Ovary (tissue), 9 donors: ENCODE measurements around the gene PPP4C. TPM values are rescaled to one million over a fixed set of nuclear protein-coding genes. Genes with fewer than 3 reads are reported as not detected.

ENCODE experiments used
- DNase-seq, 5 donors: peaks; one replicate each; pipeline ENCODE4 v3.0.0-alpha.2; 2019 to 2020
- H3K27ac ChIP-seq, 2 donors: fragments of 200-600 bp; one replicate each; pipeline versions ENCODE4 v1.5.1 to v1.8.0; 2019 to 2022
- H3K27me3 ChIP-seq: fragments of 200-600 bp; one replicate; pipeline ENCODE4 v1.8.0; 2022
- H3K36me3 ChIP-seq: fragments of 200-600 bp; sonication (generic); one replicate; pipeline ENCODE4 v1.5.1; 2019
- H3K4me1 ChIP-seq: one replicate; pipeline ENCODE4 v1.8.1; 2013; ENCODE audit warnings: mild to moderate bottlenecking, moderate library complexity; ENCODE audit not compliant: insufficient read depth
- H3K4me3 ChIP-seq: fragments of 200-600 bp; sonication (generic); one replicate; pipeline ENCODE4 v1.5.1; 2017
- H3K9me3 ChIP-seq, 2 donors: fragments of 200-600 bp in 1 of 2; sonication (generic) in 1 of 2; one replicate each; pipeline versions ENCODE4 v1.5.1 to v1.8.1; 2013 to 2019; ENCODE audit warnings: mild to moderate bottlenecking in 1 of 2, moderate library complexity in 1 of 2
- EP300 ChIP-seq: sonication (generic); formaldehyde crosslinking; IDR thresholded peaks from one replicate; pipeline ENCODE4 v1.6.1; 2017; ENCODE audit warnings: antibody characterized with exemption
- POLR2A ChIP-seq: fragments of 450-650 bp; IDR thresholded peaks from one replicate; pipeline ENCODE4 v1.6.1; 2017; ENCODE audit warnings: antibody characterized with exemption, mild to moderate bottlenecking, moderate library complexity
- WGBS, 3 donors: extraction: QIAGEN DNeasy Blood & Tissue Kit in 1 of 3; methylation state at CpG; one replicate each; pipeline versions ENCODE4 v1.1.5 to v1.1.7; 2013 to 2017; 5-methylcytosine and 5-hydroxymethylcytosine counted together
- intact Hi-C, 4 donors: fragments of 100-400 bp; cut with DNase I; formaldehyde crosslinking; loops; one replicate each; pipeline versions ENCODE4 v1.11.0 to v1.15.1; 2022 to 2023
- polyA plus RNA-seq, 2 donors: library from polyadenylated mRNA; stranded (reverse); fragments of 200-250 nt in 1 of 2; fragments of 350-450 nt in 1 of 2; fragmentation: Illumina TruSeq in 1 of 2; extraction: RNeasy Lipid Tissue Mini Kit (QIAGEN cat#74804) in 1 of 2; gene quantifications; one replicate each; pipeline ENCODE4 v1.2.3, GENCODE V29; 2013 to 2014
- total RNA-seq, 7 donors: library from RNA; depleted of rRNA in 2 of 7; stranded (reverse); fragments of >200 nt in 2 of 7; fragmentation: NEBNext Ultra II Directional in 3 of 7; extraction: Animal tissue kit (Norgen Biotek cat#: 25700) in 3 of 7; gene quantifications; one replicate each; pipeline versions ENCODE4 v1.1.0 to v1.2.4, GENCODE V29; 2016 to 2023
- TF ChIP-seq, protein P1 (sequence below), 3 donors: fragments of 450-650 bp in 2 of 3; fragments of 200-600 bp in 1 of 3; IDR thresholded peaks; one replicate each; pipeline versions ENCODE4 v1.5.1 to v1.8.0; 2016 to 2022; ENCODE audit warnings: antibody characterized with exemption in 3 of 3, mild to moderate bottlenecking in 1 of 3
- donor health status: DM: no; HTN: no; CAD: no; lungs with moderate emphysema.
- donor health status: DM: no; HTN: no; CAD: no.
- donor health status: Bipolar disorder and iron deficiency.
- donor health status: DM: yes; HTN: yes; CAD: no.
- donor health status: DM: no; HTN: no; CAD: no.
- donor health status: DM: yes; HTN: yes; CAD: no.

The PPP4C gene
- total and polyA plus RNA-seq, 9 donors, result 13.7 to 58.8 (median 49.1) TPM

DNA sequence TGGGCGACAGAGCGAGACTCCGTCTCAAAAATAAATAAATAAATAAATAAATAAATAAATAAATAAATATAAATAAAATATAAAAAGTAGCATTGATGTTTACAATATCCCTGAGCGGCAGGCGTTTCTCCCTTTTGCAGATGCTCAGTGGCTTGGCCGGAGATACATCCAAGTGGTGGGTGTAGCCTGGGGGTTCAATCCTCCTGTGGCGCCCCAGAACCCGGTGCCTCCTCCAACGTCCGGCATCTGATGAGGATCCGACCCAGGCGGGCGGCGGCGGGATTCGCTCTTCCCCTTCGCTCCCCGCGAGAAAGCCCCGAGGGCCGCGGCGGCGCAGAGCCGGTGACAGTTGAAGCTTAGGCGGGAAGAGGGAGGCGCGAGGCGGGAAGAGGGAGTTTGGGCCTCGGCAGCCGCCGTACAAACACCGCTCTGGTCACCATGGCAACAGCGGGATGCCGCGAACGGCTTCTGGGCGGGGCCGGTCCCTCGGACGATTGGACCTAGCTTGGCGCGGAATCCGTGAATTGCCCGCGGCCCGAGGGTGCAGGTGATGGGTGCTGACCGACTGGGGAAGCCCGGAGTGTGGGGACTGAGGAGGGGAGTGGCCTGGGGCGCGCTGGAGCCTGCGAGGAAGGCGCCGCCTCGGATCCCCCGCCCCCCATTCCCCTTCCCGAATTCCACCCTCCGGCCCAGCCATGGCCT lies 23.0 kb upstream of the PPP4C start:
- TF ChIP-seq, protein P1, sequence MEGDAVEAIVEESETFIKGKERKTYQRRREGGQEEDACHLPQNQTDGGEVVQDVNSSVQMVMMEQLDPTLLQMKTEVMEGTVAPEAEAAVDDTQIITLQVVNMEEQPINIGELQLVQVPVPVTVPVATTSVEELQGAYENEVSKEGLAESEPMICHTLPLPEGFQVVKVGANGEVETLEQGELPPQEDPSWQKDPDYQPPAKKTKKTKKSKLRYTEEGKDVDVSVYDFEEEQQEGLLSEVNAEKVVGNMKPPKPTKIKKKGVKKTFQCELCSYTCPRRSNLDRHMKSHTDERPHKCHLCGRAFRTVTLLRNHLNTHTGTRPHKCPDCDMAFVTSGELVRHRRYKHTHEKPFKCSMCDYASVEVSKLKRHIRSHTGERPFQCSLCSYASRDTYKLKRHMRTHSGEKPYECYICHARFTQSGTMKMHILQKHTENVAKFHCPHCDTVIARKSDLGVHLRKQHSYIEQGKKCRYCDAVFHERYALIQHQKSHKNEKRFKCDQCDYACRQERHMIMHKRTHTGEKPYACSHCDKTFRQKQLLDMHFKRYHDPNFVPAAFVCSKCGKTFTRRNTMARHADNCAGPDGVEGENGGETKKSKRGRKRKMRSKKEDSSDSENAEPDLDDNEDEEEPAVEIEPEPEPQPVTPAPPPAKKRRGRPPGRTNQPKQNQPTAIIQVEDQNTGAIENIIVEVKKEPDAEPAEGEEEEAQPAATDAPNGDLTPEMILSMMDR (IDR thresholded peaks at IDR 0.05), result no peak
- TF ChIP-seq EP300, result no peak
- no peak for TF ChIP-seq POLR2A
- no peaks in the 10 kb centered on the region for H3K9me3 ChIP-seq
- H3K4me3 ChIP-seq, result peak overlapping the region; percentile 57
- peaks cover 3% of the 10 kb centered on the region for H3K4me1 ChIP-seq
- H3K36me3 ChIP-seq, result no peaks in the 10 kb centered on the region
- H3K27ac ChIP-seq, result no peak overlapping the region
- peak; percentile 93 to 96 (median 95) for DNase-seq
- intact Hi-C loops, result loop anchor here in 1 of 4 donors (10.0 kb wide), 1 partner anchor 482 kb away; the partner anchor contains the start of gene ZNF747
- no peaks in the 10 kb centered on the region for H3K27me3 ChIP-seq
- WGBS, 3 donors, result 3 to 6% (median 3%) methylated on average over 35 to 58 of the region's 58 CpGs

DNA sequence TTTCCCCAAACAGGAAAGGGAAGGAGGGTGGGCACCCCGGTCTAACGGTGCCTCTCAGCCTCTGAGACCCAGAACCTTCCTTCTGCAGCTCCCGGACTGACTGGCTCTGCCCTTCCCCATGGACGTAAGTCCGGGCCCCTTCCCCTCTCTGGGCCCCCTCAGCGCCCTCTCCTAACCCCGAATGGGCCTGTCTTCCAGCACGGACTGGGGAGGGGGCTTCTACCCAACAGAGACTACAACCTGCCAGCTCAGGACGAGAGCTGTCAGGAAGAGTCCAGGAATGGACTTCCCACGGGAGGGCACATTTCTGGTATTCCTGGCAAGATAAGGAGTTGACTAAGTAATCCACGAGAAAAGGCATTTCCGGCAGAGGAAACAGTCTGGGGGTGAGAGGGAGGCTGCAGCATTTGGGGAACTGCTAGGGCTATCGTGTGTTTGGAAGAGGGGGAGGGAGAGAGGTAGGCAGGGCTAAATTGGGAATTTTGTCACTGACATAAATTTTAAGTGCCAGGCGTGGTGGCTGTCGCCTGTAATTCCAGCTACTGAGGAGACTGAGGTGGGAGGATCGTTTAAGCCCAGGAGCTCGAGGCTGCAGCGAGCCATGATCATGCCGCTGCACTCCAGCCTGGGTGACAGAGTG lies 22.3 kb upstream of the PPP4C start:
- TF ChIP-seq, protein P1 (IDR thresholded peaks at IDR 0.05), result no peak
- no peak for TF ChIP-seq POLR2A
- TF ChIP-seq EP300, result no peak
- no peak for DNase-seq
- Histone ChIP-seq H3K9me3 (no peaks in the 10 kb centered on the region), H3K4me1 (peaks cover 3% of the 10 kb centered on the region), H3K4me3 (peak overlapping the region; percentile 57), H3K27ac (no peak overlapping the region), H3K36me3 (no peaks in the 10 kb centered on the region), H3K27me3 (no peaks in the 10 kb centered on the region)
- WGBS, 3 donors, result 3 to 5% (median 4%) methylated on average over 19 of the region's 19 CpGs
- intact Hi-C loops, result loop anchor here in 1 of 4 donors (10.0 kb wide), 1 partner anchor 481 kb away; the partner anchor contains the start of gene ZNF747

DNA sequence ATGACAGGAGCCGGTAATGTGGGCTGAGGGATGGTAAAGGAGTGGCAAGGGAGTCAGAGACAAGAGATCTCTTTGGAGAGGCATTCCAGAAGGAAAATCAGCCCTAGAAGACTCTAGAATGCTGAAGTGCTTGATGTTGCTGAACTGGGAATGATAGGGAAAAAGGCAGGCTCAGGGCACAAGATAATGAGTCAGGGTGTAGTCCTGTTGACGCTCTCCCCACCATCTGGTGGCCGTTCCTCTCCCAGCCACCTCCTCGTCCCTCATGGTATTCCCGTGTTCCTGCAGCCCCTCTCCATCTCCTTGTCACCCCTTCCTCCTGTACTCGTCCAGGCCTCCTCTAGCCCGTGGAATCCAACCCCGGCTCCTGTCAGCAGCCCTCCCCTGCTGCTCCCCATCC lies 21.3 kb upstream of the PPP4C start:
- WGBS, 3 donors, result 77 to 79% (median 79%) methylated on average over 8 of the region's 8 CpGs
- no peak for TF ChIP-seq EP300
- TF ChIP-seq, protein P1 (IDR thresholded peaks at IDR 0.05), result no peak
- no peak for TF ChIP-seq POLR2A
- Histone ChIP-seq H3K36me3 (no peaks in the 10 kb centered on the region), H3K27ac (no peak overlapping the region), H3K9me3 (no peaks in the 10 kb centered on the region), H3K4me1 (peaks cover 3% of the 10 kb centered on the region), H3K4me3 (no peak overlapping the region), H3K27me3 (no peaks in the 10 kb centered on the region)
- intact Hi-C loops, result loop anchor here in 1 of 4 donors (10.0 kb wide), 1 partner anchor 480 kb away; the partner anchor contains the start of gene ZNF747
- DNase-seq, result no peak

DNA sequence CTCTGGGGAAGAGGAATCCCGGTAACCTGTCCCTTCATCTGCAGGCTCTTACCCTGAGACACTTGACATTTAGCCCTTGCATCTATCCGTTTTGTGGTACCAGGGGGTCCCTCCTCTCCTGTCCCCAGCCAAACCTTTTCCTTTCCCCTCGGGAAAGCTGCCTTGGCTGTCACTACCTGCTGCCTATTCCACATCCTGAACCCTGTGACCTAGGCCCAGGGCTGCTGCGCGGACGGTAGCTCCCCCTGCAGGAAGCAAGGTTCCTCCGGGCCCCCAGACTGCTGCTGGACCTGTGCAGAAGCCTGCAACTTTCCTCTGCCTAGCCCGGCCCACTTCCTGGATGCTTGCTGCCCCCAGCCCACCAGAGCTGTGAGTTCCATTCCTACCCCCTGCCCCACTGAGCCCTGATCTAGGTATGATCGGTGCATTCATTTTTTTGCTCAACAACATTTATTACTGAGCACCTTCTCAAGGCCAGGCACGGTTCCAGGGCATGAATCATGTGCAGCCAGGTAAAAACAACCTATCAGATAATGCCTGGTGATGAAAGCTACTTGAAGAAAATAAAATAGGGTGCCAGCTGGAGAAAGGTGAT lies 20.7 kb upstream of the PPP4C start:
- WGBS, 3 donors, result 49 to 55% (median 54%) methylated on average over 10 of the region's 10 CpGs
- no peaks in the 10 kb centered on the region for H3K36me3 ChIP-seq
- H3K27ac ChIP-seq, result no peak overlapping the region
- no peak for DNase-seq
- no peaks in the 10 kb centered on the region for H3K9me3 ChIP-seq
- TF ChIP-seq EP300 (no peak), POLR2A (no peak)
- TF ChIP-seq, protein P1 (IDR thresholded peaks at IDR 0.05), result no peak
- H3K4me1 ChIP-seq, result peaks cover 3% of the 10 kb centered on the region
- intact Hi-C loops, result loop anchor here in 1 of 4 donors (10.0 kb wide), 1 partner anchor 480 kb away; the partner anchor contains the start of gene ZNF747
- no peaks in the 10 kb centered on the region for H3K27me3 ChIP-seq
- no peak overlapping the region for H3K4me3 ChIP-seq
